HEK293T (cell line): Measurements from ENCODE around the gene MFSD12.

ENCODE experiments used
- CTCF ChIA-PET: fragments of 350-600 bp; formaldehyde crosslinking; extraction: SDS; loops from one replicate; lab custom pipeline; 2021; ENCODE audit warnings: antibody characterized with exemption, inconsistent platforms; lab: Yijun Ruan, JAX
- POLR2A ChIA-PET: fragments of 350-600 bp; formaldehyde crosslinking; extraction: SDS; loops from one replicate; lab custom pipeline; 2020; ENCODE audit warnings: antibody characterized with exemption, inconsistent platforms; lab: Yijun Ruan, JAX
- DNase-seq: peaks from one replicate; pipeline ENCODE4 v3.0.0; 2012; ENCODE audit warnings: mixed read lengths; ENCODE audit errors: extremely low spot score
- ARNT ChIP-seq: fragments of 450-650 bp; IDR thresholded peaks from 2 replicates; pipeline ENCODE4 v1.6.1; 2017; ENCODE audit warnings: mild to moderate bottlenecking
- BHLHE40 ChIP-seq: fragments of 450-650 bp; IDR thresholded peaks from 2 replicates; pipeline ENCODE4 v1.6.1; 2016; ENCODE audit warnings: mild to moderate bottlenecking, moderate library complexity, borderline replicate concordance
- CTBP1 ChIP-seq: fragments of 450-650 bp; IDR thresholded peaks from 2 replicates; pipeline ENCODE4 v1.6.1; 2016; ENCODE audit warnings: borderline replicate concordance
- ELF4 ChIP-seq: fragments of 450-650 bp; IDR thresholded peaks from 2 replicates; pipeline ENCODE4 v1.6.1; 2017; ENCODE audit warnings: antibody characterized with exemption
- FOXA1 ChIP-seq: fragments of 450-650 bp; IDR thresholded peaks from 2 replicates; pipeline ENCODE4 v1.6.1; 2016; ENCODE audit warnings: mild to moderate bottlenecking
- FOXK2 ChIP-seq: fragments of 450-650 bp; IDR thresholded peaks from 2 replicates; pipeline ENCODE4 v1.6.1; 2016; ENCODE audit warnings: mild to moderate bottlenecking
- FOXM1 ChIP-seq: fragments of 450-650 bp; IDR thresholded peaks from 2 replicates; pipeline ENCODE4 v1.6.1; 2017; ENCODE audit warnings: mild to moderate bottlenecking, borderline replicate concordance
- HDGF ChIP-seq: fragments of 450-650 bp; IDR thresholded peaks from 2 replicates; pipeline ENCODE4 v1.6.1; 2017; ENCODE audit warnings: antibody characterized with exemption, borderline replicate concordance
- L3MBTL2 ChIP-seq: fragments of 450-650 bp; conservative IDR thresholded peaks from 2 replicates; pipeline ENCODE4 v1.6.1; 2016; ENCODE audit warnings: mild to moderate bottlenecking
- LEF1 ChIP-seq: fragments of 450-650 bp; IDR thresholded peaks from 2 replicates; pipeline ENCODE4 v1.6.1; 2017; ENCODE audit warnings: mild to moderate bottlenecking, borderline replicate concordance
- NFRKB ChIP-seq: fragments of 450-650 bp; IDR thresholded peaks from 2 replicates; pipeline ENCODE4 v1.6.1; 2016; ENCODE audit warnings: mild to moderate bottlenecking, moderate library complexity
- PKNOX1 ChIP-seq: fragments of 450-650 bp; IDR thresholded peaks from 2 replicates; pipeline ENCODE4 v1.6.1; 2016
- SP1 ChIP-seq: fragments of 450-650 bp; IDR thresholded peaks from 2 replicates; pipeline ENCODE4 v1.6.1; 2017
- SUZ12 ChIP-seq: fragments of 450-650 bp; IDR thresholded peaks from 2 replicates; pipeline ENCODE4 v1.6.1; 2016; ENCODE audit warnings: mild to moderate bottlenecking
- TARDBP ChIP-seq: fragments of 450-650 bp; IDR thresholded peaks from 2 replicates; pipeline ENCODE4 v1.6.1; 2016
- ZNF384 ChIP-seq: fragments of 450-650 bp; IDR thresholded peaks from 2 replicates; pipeline ENCODE4 v1.6.1; 2016

The MFSD12 gene

GRCh38 chr19:3519126-3519525, 38.3 kb downstream of the MFSD12 start:
- TF ChIP-seq CTBP1 = no peak
- TF ChIP-seq ARNT = no peak
- TF ChIP-seq SUZ12 = no peak
- TF ChIP-seq ELF4 = no peak
- no peak for TF ChIP-seq HDGF
- no peak for TF ChIP-seq FOXK2
- TF ChIP-seq FOXA1 = no peak
- TF ChIP-seq TARDBP = no peak
- no peak for TF ChIP-seq LEF1
- POLR2A ChIA-PET = no interaction called here
- CTCF ChIA-PET = no interaction called here
- no peak for DNase-seq

GRCh38 chr19:3518659-3519058, 38.7 kb downstream of the MFSD12 start:
- TF ChIP-seq BHLHE40 (no peak), CTBP1 (no peak), TARDBP (no peak), LEF1 (no peak), ZNF384 (no peak), ELF4 (no peak), SUZ12 (no peak)
- no peak for DNase-seq
- POLR2A ChIA-PET = no interaction called here
- CTCF ChIA-PET = no interaction called here

- TF ChIP-seq ZNF384 (no peak), CTBP1 (no peak), FOXM1 (no peak), TARDBP (no peak), SUZ12 (no peak), FOXK2 (no peak), FOXA1 (no peak), BHLHE40 (no peak), PKNOX1 (no peak), LEF1 (no peak), ARNT (no peak), NFRKB (no peak), ELF4 (no peak), SP1 (no peak), HDGF (no peak), L3MBTL2 (no peak)
- CTCF ChIA-PET = no interaction called here
- POLR2A ChIA-PET = no interaction called here
- no peak for DNase-seq
These were observed 39.1 kb downstream of the MFSD12 start for GRCh38 chr19:3518255-3518654.

GRCh38 chr19:3517638-3518037, 39.7 kb downstream of the MFSD12 start:
- DNase-seq = no peak
- TF ChIP-seq SP1 = no peak
- no peak for TF ChIP-seq FOXA1
- TF ChIP-seq L3MBTL2 = no peak
- TF ChIP-seq CTBP1 = no peak
- TF ChIP-seq FOXM1 = no peak
- no peak for TF ChIP-seq LEF1
- no peak for TF ChIP-seq ZNF384
- TF ChIP-seq BHLHE40 = no peak
- TF ChIP-seq HDGF = no peak
- TF ChIP-seq SUZ12 = no peak
- no peak for TF ChIP-seq ARNT
- no peak for TF ChIP-seq NFRKB
- TF ChIP-seq ELF4 = no peak
- TF ChIP-seq PKNOX1 = no peak
- no peak for TF ChIP-seq TARDBP
- TF ChIP-seq FOXK2 = no peak
- POLR2A ChIA-PET = no interaction called here
- CTCF ChIA-PET = no interaction called here

GRCh38 chr19:3516675-3517207, 40.6 kb downstream of the MFSD12 start:
- ChIA-PET CTCF (no interaction called here), POLR2A (no interaction called here)
- TF ChIP-seq SP1 = no peak
- TF ChIP-seq L3MBTL2 = no peak
- TF ChIP-seq BHLHE40 = no peak
- no peak for TF ChIP-seq LEF1
- TF ChIP-seq PKNOX1 = no peak
- no peak for TF ChIP-seq FOXM1
- TF ChIP-seq ZNF384 = no peak
- no peak for TF ChIP-seq HDGF
- no peak for DNase-seq

- DNase-seq = no peak
- POLR2A ChIA-PET = no interaction called here
- CTCF ChIA-PET = no interaction called here
- TF ChIP-seq BHLHE40 = no peak
- TF ChIP-seq NFRKB = no peak
- no peak for TF ChIP-seq CTBP1
- no peak for TF ChIP-seq LEF1
- TF ChIP-seq ARNT = no peak
- TF ChIP-seq ELF4 = no peak
- TF ChIP-seq L3MBTL2 = no peak
These were observed 41.4 kb downstream of the MFSD12 start for GRCh38 chr19:3515891-3516422.
